Calu3 (cell line): ENCODE measurements around the gene MZB1. TPM values are rescaled to one million over a fixed set of nuclear protein-coding genes. Genes with fewer than 3 reads are reported as not detected.
"Not testable (repeated sequence)": the region's sequence is repeated elsewhere in the genome, so short reads cannot be mapped to it uniquely, and the experiment has no call there.

Experiments used
- BruUV-seq: library from RNA; stranded (reverse); fragments of 400-500 nt; replicated peaks from 2 replicates; lab custom pipeline; 2021; lab: Mats Ljungman, UMichigan
- CTCF ChIA-PET: fragments of 300-600 bp; sonication (Branson Sonifier 250); formaldehyde crosslinking; loops from one replicate; lab custom pipeline; 2022; ENCODE audit warnings: antibody characterized with exemption; lab: Charles Lee
- DNase-seq: peaks from one replicate; pipeline ENCODE4 v3.0.0; 2022
- H3K27ac Mint-ChIP-seq: one replicate; pipeline ENCODE4 v1.8.0; 2022; ENCODE audit warnings: mixed read lengths; ENCODE audit not compliant: unreplicated experiment
- H3K27me3 Mint-ChIP-seq: one replicate; pipeline ENCODE4 v1.8.0; 2022; ENCODE audit warnings: mixed read lengths; ENCODE audit not compliant: unreplicated experiment
- H3K36me3 Mint-ChIP-seq: one replicate; pipeline ENCODE4 v1.8.0; 2022; ENCODE audit warnings: mild to moderate bottlenecking, moderate library complexity, mixed read lengths; ENCODE audit not compliant: insufficient read depth, unreplicated experiment
- H3K4me1 Mint-ChIP-seq: one replicate; pipeline ENCODE4 v1.8.0; 2022; ENCODE audit warnings: mild to moderate bottlenecking, low read depth, mixed read lengths; ENCODE audit not compliant: unreplicated experiment
- H3K4me3 Mint-ChIP-seq: one replicate; pipeline ENCODE4 v1.8.0; 2022; ENCODE audit warnings: mild to moderate bottlenecking, low read depth, moderate library complexity, mixed read lengths; ENCODE audit not compliant: unreplicated experiment
- H3K9me3 Mint-ChIP-seq: one replicate; pipeline ENCODE4 v1.8.0; 2022; ENCODE audit warnings: low read depth, mixed read lengths; ENCODE audit not compliant: unreplicated experiment
- CTCF ChIP-seq: fragments of 200-600 bp; IDR thresholded peaks from one replicate; pipeline ENCODE4 v1.8.0; 2022; ENCODE audit warnings: antibody characterized with exemption; ENCODE audit not compliant: unreplicated experiment
- intact Hi-C: fragments of 100-400 bp; cut with micrococcal nuclease; formaldehyde crosslinking; loops from one replicate; pipeline ENCODE4 v1.10.0; 2022; ENCODE audit not compliant: unreplicated experiment
- total RNA-seq: library from RNA; stranded (reverse); gene quantifications from 2 replicates; pipeline ENCODE4 v1.2.3, GENCODE V29; 2022

Gene MZB1
- total RNA-seq, 1 experiment from 2014 or later = not detected

- no peak overlapping the region for H3K4me3 Mint-ChIP-seq
- DNase-seq = no peak
- no peaks in the 10 kb centered on the region for H3K36me3 Mint-ChIP-seq
- H3K9me3 Mint-ChIP-seq = no peaks in the 10 kb centered on the region
- no peak for TF ChIP-seq CTCF
- CTCF ChIA-PET = interaction anchor here (0.5 to 1.6 kb wide), 4 partner anchors 66 to 948 kb away, joined by 4 to 6 read pairs (median 4); partner anchors contain the start of gene CXXC5
- intact Hi-C loops = no loop called here
- H3K4me1 Mint-ChIP-seq = no peaks in the 10 kb centered on the region
- no peak overlapping the region for H3K27ac Mint-ChIP-seq
- peaks cover 22% of the 10 kb centered on the region for H3K27me3 Mint-ChIP-seq
- BruUV-seq = no TSS peak
Observed at GRCh38 chr5:139410121-139410992, 20.6 kb upstream of the MZB1 start.

- H3K4me3 Mint-ChIP-seq, CTCF ChIA-PET, H3K36me3 Mint-ChIP-seq, H3K27ac Mint-ChIP-seq, BruUV-seq, intact Hi-C loops, H3K4me1 Mint-ChIP-seq, DNase-seq, H3K9me3 Mint-ChIP-seq: not testable (repeated sequence)
- H3K27me3 Mint-ChIP-seq = peaks cover 22% of the 10 kb centered on the region
Observed at GRCh38 chr5:139409116-139409515, 19.4 kb upstream of the MZB1 start.

- intact Hi-C loops = no loop called here
- Mint-ChIP-seq H3K4me3 (no peak overlapping the region), H3K27me3 (peaks cover 17% of the 10 kb centered on the region), H3K4me1 (peaks cover 17% of the 10 kb centered on the region), H3K36me3 (peaks cover 12% of the 10 kb centered on the region), H3K27ac (no peak overlapping the region), H3K9me3 (no peaks in the 10 kb centered on the region)
- no peak for TF ChIP-seq CTCF
- CTCF ChIA-PET = no interaction called here
- no TSS peak for BruUV-seq
- no peak for DNase-seq
Observed at GRCh38 chr5:139408191-139408590, 18.5 kb upstream of the MZB1 start.

- Mint-ChIP-seq H3K9me3 (no peaks in the 10 kb centered on the region), H3K27ac (no peak overlapping the region), H3K36me3 (peaks cover 19% of the 10 kb centered on the region), H3K4me1 (peaks cover 24% of the 10 kb centered on the region), H3K27me3 (peaks cover 10% of the 10 kb centered on the region), H3K4me3 (no peak overlapping the region)
- intact Hi-C loops = no loop called here
- CTCF ChIA-PET = no interaction called here
- DNase-seq = no peak
- TF ChIP-seq CTCF = no peak
- BruUV-seq = no TSS peak
Observed at GRCh38 chr5:139407517-139407916, 17.8 kb upstream of the MZB1 start.

- DNase-seq = no peak
- no peak for TF ChIP-seq CTCF
- BruUV-seq = no TSS peak
- intact Hi-C loops = no loop called here
- peaks cover 19% of the 10 kb centered on the region for H3K36me3 Mint-ChIP-seq
- CTCF ChIA-PET = no interaction called here
- H3K9me3 Mint-ChIP-seq = no peaks in the 10 kb centered on the region
- H3K27ac Mint-ChIP-seq = no peak overlapping the region
- H3K4me3 Mint-ChIP-seq = no peak overlapping the region
- H3K4me1 Mint-ChIP-seq = peaks cover 26% of the 10 kb centered on the region
- peaks cover 4% of the 10 kb centered on the region for H3K27me3 Mint-ChIP-seq
Observed at GRCh38 chr5:139406963-139407362, 17.2 kb upstream of the MZB1 start.
